ENCODE measurements around the gene GPR27.

GRCh38 chr3:71763426-71763825 is 9.8 kb downstream of the GPR27 start:
- TF ChIP-seq POLR2AphosphoS5 (IDR thresholded peaks at IDR 0.05; ENCODE audit: low read depth, low read length) = no peak
- no peak for TF ChIP-seq TAF1 (IDR thresholded peaks at IDR 0.05; ENCODE audit: borderline replicate concordance, insufficient read depth, low read length)

All from PFSK-1 (cell line).